22Rv1 (cell line): ENCODE results near the gene PARD6G.

Experiments
- CTCF ChIP-seq: fragments of 450-650 bp; IDR thresholded peaks from 2 replicates; pipeline ENCODE4 v1.5.1; 2017; ENCODE audit warnings: mild to moderate bottlenecking
- ZFX ChIP-seq: fragments of 450-650 bp; IDR thresholded peaks from 2 replicates; pipeline ENCODE4 v1.6.1; 2017; ENCODE audit warnings: antibody characterized with exemption, borderline replicate concordance

GRCh38 chr18:80231151-80231550 lies 16.2 kb downstream of the PARD6G start:
- no peak for TF ChIP-seq CTCF
- TF ChIP-seq ZFX = no peak
